NB4 (cell line): ENCODE measurements around the gene KRT77.

Experiments
- DNase-seq: peaks from one replicate; pipeline ENCODE4 v3.0.0; 2010; ENCODE audit warnings: low read depth
- H3K4me3 ChIP-seq: one replicate; pipeline ENCODE4 v1.5.1; 2011; ENCODE audit warnings: mild to moderate bottlenecking, low read depth, low read length, moderate library complexity
- MAX ChIP-seq: IDR thresholded peaks from 2 replicates; pipeline ENCODE4 v1.6.1; 2011; ENCODE audit warnings: low read depth, low read length
- MYC ChIP-seq: IDR thresholded peaks from 2 replicates; pipeline ENCODE4 v1.6.1; 2011; ENCODE audit warnings: low read depth, low read length
- POLR2A ChIP-seq: IDR thresholded peaks from 2 replicates; pipeline ENCODE4 v1.6.1; 2011; ENCODE audit warnings: mild to moderate bottlenecking; ENCODE audit not compliant: insufficient read length; ENCODE audit errors: extremely low read depth
- TF ChIP-seq, protein P1 (sequence below): IDR thresholded peaks from one replicate; pipeline ENCODE4 v1.5.1; 2012; ENCODE audit warnings: low read depth, low read length

KRT77 gene

GRCh38 chr12:52663420-52663819 lies 39.9 kb downstream of the KRT77 start:
- TF ChIP-seq POLR2A (no peak), MAX (no peak), MYC (no peak)
- TF ChIP-seq, protein P1, sequence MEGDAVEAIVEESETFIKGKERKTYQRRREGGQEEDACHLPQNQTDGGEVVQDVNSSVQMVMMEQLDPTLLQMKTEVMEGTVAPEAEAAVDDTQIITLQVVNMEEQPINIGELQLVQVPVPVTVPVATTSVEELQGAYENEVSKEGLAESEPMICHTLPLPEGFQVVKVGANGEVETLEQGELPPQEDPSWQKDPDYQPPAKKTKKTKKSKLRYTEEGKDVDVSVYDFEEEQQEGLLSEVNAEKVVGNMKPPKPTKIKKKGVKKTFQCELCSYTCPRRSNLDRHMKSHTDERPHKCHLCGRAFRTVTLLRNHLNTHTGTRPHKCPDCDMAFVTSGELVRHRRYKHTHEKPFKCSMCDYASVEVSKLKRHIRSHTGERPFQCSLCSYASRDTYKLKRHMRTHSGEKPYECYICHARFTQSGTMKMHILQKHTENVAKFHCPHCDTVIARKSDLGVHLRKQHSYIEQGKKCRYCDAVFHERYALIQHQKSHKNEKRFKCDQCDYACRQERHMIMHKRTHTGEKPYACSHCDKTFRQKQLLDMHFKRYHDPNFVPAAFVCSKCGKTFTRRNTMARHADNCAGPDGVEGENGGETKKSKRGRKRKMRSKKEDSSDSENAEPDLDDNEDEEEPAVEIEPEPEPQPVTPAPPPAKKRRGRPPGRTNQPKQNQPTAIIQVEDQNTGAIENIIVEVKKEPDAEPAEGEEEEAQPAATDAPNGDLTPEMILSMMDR, result no peak

GRCh38 chr12:52662918-52663229 lies 40.5 kb downstream of the KRT77 start:
- TF ChIP-seq MAX (no peak), MYC (no peak), POLR2A (no peak)
- TF ChIP-seq, protein P1, result no peak
- no peak overlapping the region for H3K4me3 ChIP-seq
- no peak for DNase-seq

More at GRCh38 chr12:52663420-52663819, 39.9 kb downstream of the KRT77 start:
- H3K4me3 ChIP-seq, result no peak overlapping the region
- no peak for DNase-seq

DNA sequence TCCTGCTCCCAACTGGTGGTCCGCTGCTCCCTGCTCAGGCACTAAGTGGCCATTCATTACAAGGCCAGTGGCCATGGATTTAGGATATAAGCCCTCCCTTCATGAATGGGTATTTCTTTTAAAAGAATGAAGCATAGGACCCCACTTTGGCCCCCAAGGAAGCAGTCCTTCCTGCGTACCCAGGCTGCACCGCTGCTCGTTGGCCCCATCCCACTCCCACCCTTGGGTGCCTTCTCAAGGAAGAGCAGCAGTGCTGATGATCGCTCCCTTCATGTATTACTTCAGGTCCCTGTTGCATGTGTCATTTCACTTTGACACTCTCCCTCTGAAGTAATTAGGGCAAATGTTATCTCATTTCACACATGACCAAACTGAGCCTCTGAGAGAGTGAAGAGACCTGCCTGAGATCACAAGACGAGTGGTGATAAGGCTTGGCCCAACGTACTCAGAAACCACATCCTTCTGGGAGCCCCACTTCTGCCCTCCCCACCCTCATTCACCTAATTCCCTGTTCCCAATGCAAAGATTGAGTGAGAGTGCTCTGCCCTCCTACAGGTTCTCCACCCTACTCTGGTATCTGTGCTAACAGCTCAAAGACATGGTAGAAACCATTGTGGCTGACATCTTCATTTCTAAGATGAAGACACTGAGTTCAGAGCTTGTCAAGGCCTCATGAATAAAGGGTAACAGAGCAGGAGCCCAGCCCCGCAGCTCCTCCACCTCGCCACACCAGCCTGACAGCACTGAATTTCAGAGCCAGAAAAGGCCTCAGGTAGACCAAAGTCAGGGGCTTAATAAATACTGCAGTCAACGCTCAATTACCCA lies 41.0 kb downstream of the KRT77 start:
- DNase-seq, result no peak
- TF ChIP-seq MAX (0 out of 2 replicates have a peak, but pooled peaks have one; percentile 37), MYC (no peak), POLR2A (no peak)

DNA sequence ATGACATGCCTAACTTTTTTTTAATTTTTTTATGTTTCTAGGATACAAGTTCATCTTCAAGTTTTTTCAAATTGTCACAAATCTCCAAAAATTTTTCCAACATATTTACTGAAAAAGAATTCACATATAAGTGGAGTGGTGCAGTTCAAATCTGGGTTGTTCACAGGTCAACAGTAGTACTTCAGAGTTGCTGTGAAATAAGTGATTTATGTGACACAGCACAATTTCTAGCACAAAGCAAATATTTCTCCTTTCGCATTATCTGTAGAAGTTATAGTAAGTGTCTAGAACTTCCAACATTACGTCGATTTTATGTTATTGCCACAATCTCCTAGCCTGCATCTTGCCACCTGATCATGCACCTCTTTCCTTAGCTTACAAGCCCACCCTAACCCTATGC lies 41.7 kb downstream of the KRT77 start:
- no peak for DNase-seq
- TF ChIP-seq POLR2A (no peak), MAX (no peak), MYC (no peak)
- TF ChIP-seq, protein P1, result no peak

More for the DNA sequence above, 41.0 kb downstream of the KRT77 start:
- H3K4me3 ChIP-seq, result no peak overlapping the region

DNA sequence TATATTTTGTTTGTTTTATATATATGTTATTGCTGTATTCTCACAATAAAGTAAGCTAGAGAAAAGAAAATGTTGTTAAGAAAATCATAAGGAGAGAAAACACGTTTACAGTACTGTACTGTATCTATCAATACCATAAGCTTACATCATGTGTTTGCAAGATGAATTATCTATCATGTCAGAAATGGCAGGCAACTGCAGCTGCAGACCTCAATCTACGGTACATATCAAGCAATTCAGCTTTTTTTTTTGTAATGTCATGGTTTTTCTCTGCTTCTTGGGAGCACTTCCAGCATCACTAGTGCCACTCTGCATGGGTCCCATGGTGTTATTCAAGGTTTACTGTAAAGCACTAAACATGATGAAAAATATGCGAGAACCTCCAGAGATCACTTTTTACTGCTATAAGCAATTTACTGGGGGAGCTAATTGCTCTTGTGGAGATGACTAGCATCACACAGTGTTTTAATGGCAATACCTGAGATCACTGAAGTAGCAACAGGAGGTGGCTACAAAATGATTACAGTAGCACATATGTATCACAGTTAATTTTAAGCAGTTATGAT lies 42.3 kb downstream of the KRT77 start:
- TF ChIP-seq, protein P1, result no peak
- TF ChIP-seq POLR2A (no peak), MAX (no peak), MYC (no peak)
- H3K4me3 ChIP-seq, result no peak overlapping the region
- no peak for DNase-seq

More for the DNA sequence above, 41.7 kb downstream of the KRT77 start:
- H3K4me3 ChIP-seq, result no peak overlapping the region

GRCh38 chr12:52659951-52660350 lies 43.4 kb downstream of the KRT77 start:
- no peak overlapping the region for H3K4me3 ChIP-seq
- DNase-seq, result no peak
- TF ChIP-seq POLR2A (no peak), MYC (no peak), MAX (no peak)
- TF ChIP-seq, protein P1, result no peak
